ENCODE data around the gene PIWIL1. TPM values are rescaled to one million over a fixed set of nuclear protein-coding genes. Genes with fewer than 3 reads are reported as not detected.

The PIWIL1 gene
- total RNA-seq, 4 donors from 2014 or later = not detected

- no peak for TF ChIP-seq CTCF (IDR thresholded peaks at IDR 0.05; ENCODE audit: low read depth)
These were observed 782 bp upstream of the PIWIL1 start for GRCh38 chr12:130336723-130337487.

GRCh38 chr12:130338794-130339601 is 1.3 kb downstream of the PIWIL1 start:
- TF ChIP-seq CTCF (IDR thresholded peaks at IDR 0.05; ENCODE audit: low read depth) = no peak

GRCh38 chr12:130339951-130340350 is 2.3 kb downstream of the PIWIL1 start:
- no peak for TF ChIP-seq CTCF (IDR thresholded peaks at IDR 0.05; ENCODE audit: low read depth)

- no peak for TF ChIP-seq CTCF (IDR thresholded peaks at IDR 0.05; ENCODE audit: low read depth)
These were observed 4.8 kb downstream of the PIWIL1 start for GRCh38 chr12:130342442-130342841.

- TF ChIP-seq CTCF (IDR thresholded peaks at IDR 0.05; ENCODE audit: low read depth) = no peak
These were observed 5.2 kb downstream of the PIWIL1 start for GRCh38 chr12:130342842-130343241.

GRCh38 chr12:130344529-130344928 is 6.8 kb downstream of the PIWIL1 start:
- TF ChIP-seq CTCF (IDR thresholded peaks at IDR 0.05; ENCODE audit: low read depth) = no peak

- no peak for TF ChIP-seq CTCF (IDR thresholded peaks at IDR 0.05; ENCODE audit: low read depth)
These were observed 7.6 kb downstream of the PIWIL1 start for GRCh38 chr12:130345292-130345691.
